ENCODE data around the gene POLR2H. TPM values are rescaled to one million over a fixed set of nuclear protein-coding genes. Genes with fewer than 3 reads are reported as not detected.

Gene POLR2H
- total and polyA plus RNA-seq, 2 of the 4 experiments (the other 2 are of a cell fraction) = 47.7 to 130 TPM

GRCh38 chr3:184405075-184406030, 43.8 kb downstream of the POLR2H start:
- in situ Hi-C loops (cut with MboI; ENCODE audit: low sequenced_read_pairs) = no loop called here
- no peak overlapping the region for H2BK15ac ChIP-seq (ENCODE audit: low read depth, low read length)
- H4K91ac ChIP-seq (ENCODE audit: insufficient read depth, low read depth, low read length) = no peak overlapping the region
- H3K56ac ChIP-seq (ENCODE audit: extremely low read depth, insufficient read depth, low read length) = no peak overlapping the region
- no peak overlapping the region for H4K5ac ChIP-seq (ENCODE audit: low read depth, low read length)
- H2AK9ac ChIP-seq (replicated peaks; ENCODE audit: low read depth, low read length, poor library complexity) = no peak overlapping the region
- H3K14ac ChIP-seq (replicated peaks; ENCODE audit: low read depth, low read length) = no peak overlapping the region
- H3K18ac ChIP-seq (ENCODE audit: low read depth, low read length) = no peak overlapping the region
- H3K4me1 ChIP-seq (ENCODE audit: control insufficient read depth, insufficient read depth, low read length) = no peaks in the 10 kb centered on the region
- no peak overlapping the region for H2BK5ac ChIP-seq (ENCODE audit: low read depth, low read length, poor library complexity, severe bottlenecking)
- no peaks in the 10 kb centered on the region for H3K79me1 ChIP-seq (ENCODE audit: low read depth in 1 of 2, low read length in 2 of 2)
- no peaks in the 10 kb centered on the region for H3K9me3 ChIP-seq (ENCODE audit: control insufficient read depth, insufficient read depth, low read length)
- no peak overlapping the region for H3K4me2 ChIP-seq (ENCODE audit: low read depth, low read length)
- no peak overlapping the region for H4K8ac ChIP-seq (ENCODE audit: low read depth in 2 of 2, low read length in 2 of 2)
- no peaks in the 10 kb centered on the region for H3K36me3 ChIP-seq (ENCODE audit: control insufficient read depth, insufficient read depth, low read length)
- WGBS, 2 experiments (ENCODE audit: extremely low coverage in 2 of 2, insufficient read length in 1 of 2) = 80% methylated on average over 3 of the region's 20 CpGs; no CpG with 5 or more reads in 1 of the 2 experiments
- H2AK5ac ChIP-seq (ENCODE audit: low read depth, low read length) = no peak overlapping the region
- DNase-seq (no peak), ATAC-seq (ENCODE audit: low read depth) (no peak)
- no peak overlapping the region for H3K27ac ChIP-seq (ENCODE audit: insufficient read depth, low read length)
- dilution Hi-C loops (cut with HindIII; ENCODE audit: low sequenced_read_pairs, unreplicated experiment) = no loop called here
- H3K4me3 ChIP-seq (ENCODE audit: insufficient read depth, low read depth, low read length) = no peak overlapping the region
- H2AFZ ChIP-seq (replicated peaks; ENCODE audit: low read length, poor library complexity) = no peak overlapping the region
- ChIA-PET CTCF (interaction anchor here (1.0 kb wide), 1 partner anchor 1509 kb away, joined by 3 read pairs; no protein-coding TSS in a partner anchor), POLR2A (ENCODE audit: unreplicated experiment) (no interaction called here)
- TF ChIP-seq FOS (IDR thresholded peaks at IDR 0.05; ENCODE audit: low read depth, low read length) = no peak
- no peak for TF ChIP-seq USF2 (IDR thresholded peaks at IDR 0.05; ENCODE audit: low read depth, low read length)
- TF ChIP-seq CTCF (conservative IDR thresholded peaks at IDR 0.05; ENCODE audit: low read depth, low read length) = no peak
- TF ChIP-seq CHD1 (IDR thresholded peaks at IDR 0.05; ENCODE audit: low read depth, low read length) = no peak
- no peak for TF ChIP-seq RAD21 (IDR thresholded peaks at IDR 0.05; ENCODE audit: low read length)
- TF ChIP-seq MAFK (IDR thresholded peaks at IDR 0.05; ENCODE audit: low read depth, low read length) = no peak
- TF ChIP-seq BHLHE40 (IDR thresholded peaks at IDR 0.05; ENCODE audit: low read depth, low read length) = no peak
- TF ChIP-seq CEBPB (IDR thresholded peaks at IDR 0.05; ENCODE audit: low read depth, low read length) = no peak
- TF ChIP-seq NFE2L2 (IDR thresholded peaks at IDR 0.05; ENCODE audit: low read depth, low read length) = no peak
- no peak for TF ChIP-seq ELK1 (IDR thresholded peaks at IDR 0.05; ENCODE audit: borderline replicate concordance, low read depth, low read length)
- TF ChIP-seq MAZ (IDR thresholded peaks at IDR 0.05; ENCODE audit: borderline replicate concordance, low read depth, low read length) = no peak
- no peak for TF ChIP-seq RFX5 (IDR thresholded peaks at IDR 0.05; ENCODE audit: low read depth, low read length)
- no peaks in the 10 kb centered on the region; the same call in 1 of the 2 replicates for H3K9me1 ChIP-seq (ENCODE audit: insufficient read depth, low read length)
- no peak overlapping the region for H2BK20ac ChIP-seq (ENCODE audit: low read depth, low read length)
- no peak overlapping the region for H3K9ac ChIP-seq (ENCODE audit: low read depth, low read length)
- H3K27me3 ChIP-seq (ENCODE audit: control insufficient read depth, insufficient read depth, low read length) = peaks cover 51% of the 10 kb centered on the region
- intact Hi-C loops (cut with micrococcal nuclease) = no loop called here
- no peak overlapping the region for H3K4ac ChIP-seq (ENCODE audit: low read depth, low read length)
- BruUV-seq (replicated peaks) = no TSS peak
- H3K23ac ChIP-seq (ENCODE audit: low read depth, low read length) = no peak overlapping the region
- no peaks in the 10 kb centered on the region for H4K20me1 ChIP-seq (ENCODE audit: insufficient read depth, low read length)
- no peak overlapping the region for H2BK120ac ChIP-seq (ENCODE audit: low read depth, low read length)

Data from IMR-90 (cell line).